PFSK-1 (cell line): Measurements from ENCODE around the gene TMEM266.

Source experiments
- FOXP2 ChIP-seq: optimal IDR thresholded peaks from 2 replicates; pipeline ENCODE3; 2011; ENCODE audit warnings: borderline replicate concordance, control low read depth, inconsistent platforms; ENCODE audit not compliant: insufficient read depth; ENCODE audit errors: extremely low read length, extremely low read depth
- POLR2AphosphoS5 ChIP-seq: IDR thresholded peaks from 2 replicates; pipeline ENCODE4 v1.6.1; 2012; ENCODE audit warnings: low read depth, mild to moderate bottlenecking, control low read depth, low read length, moderate library complexity

DNA sequence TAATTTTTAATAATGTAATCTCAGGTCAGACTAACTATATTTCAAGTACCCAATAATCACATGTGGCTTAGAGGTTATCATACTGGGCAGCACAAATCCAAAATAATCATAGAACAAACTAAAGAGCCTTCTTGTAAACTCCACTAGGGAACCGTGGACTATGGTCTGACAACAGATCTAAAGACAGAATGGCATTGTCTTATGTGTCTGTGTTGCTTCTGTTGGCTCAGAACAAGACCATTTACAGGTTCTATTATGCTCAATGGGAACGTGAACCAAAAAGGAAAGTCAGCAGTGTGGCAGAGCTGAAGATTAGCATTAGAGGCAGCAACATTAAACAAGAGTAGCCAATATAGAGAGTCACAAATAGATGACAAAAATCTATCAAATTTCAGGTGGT, 176.6 kb downstream of the TMEM266 start:
- TF ChIP-seq FOXP2 (no peak), POLR2AphosphoS5 (no peak)
